Stimulated activated CD8-positive, alpha-beta memory T cell treated with anti-CD3 and anti-CD28 coated beads, Interleukin-15, amount 100 ng/mL, for 24 hours (primary cell): ENCODE results near the gene KRT12.
"Not testable (repeated sequence)": the region's sequence is repeated elsewhere in the genome, so short reads cannot be mapped to it uniquely, and the experiment has no call there.

ENCODE experiments used
- DNase-seq: peaks from one replicate; pipeline ENCODE4 v3.0.0-alpha.2; 2020; ENCODE audit warnings: low read depth

KRT12 gene

DNA sequence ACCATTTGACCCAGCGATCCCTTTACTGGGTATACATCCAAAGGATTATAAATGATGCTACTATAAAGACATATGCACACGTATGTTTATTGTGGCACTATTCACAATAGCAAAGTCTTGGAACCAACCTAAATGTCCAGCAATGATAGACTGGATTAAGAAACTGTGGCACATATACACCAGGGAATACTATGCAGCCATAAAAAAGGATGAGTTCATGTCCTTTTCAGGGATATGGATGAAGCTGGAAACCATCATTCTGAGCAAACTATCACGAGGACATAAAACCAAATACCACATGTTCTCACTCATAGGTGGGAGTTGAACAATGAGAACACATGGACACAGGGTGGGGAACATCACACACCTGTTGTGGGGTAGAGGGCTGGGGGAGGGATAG lies 52.4 kb downstream of the KRT12 start:
- DNase-seq, result not testable (repeated sequence)

DNA sequence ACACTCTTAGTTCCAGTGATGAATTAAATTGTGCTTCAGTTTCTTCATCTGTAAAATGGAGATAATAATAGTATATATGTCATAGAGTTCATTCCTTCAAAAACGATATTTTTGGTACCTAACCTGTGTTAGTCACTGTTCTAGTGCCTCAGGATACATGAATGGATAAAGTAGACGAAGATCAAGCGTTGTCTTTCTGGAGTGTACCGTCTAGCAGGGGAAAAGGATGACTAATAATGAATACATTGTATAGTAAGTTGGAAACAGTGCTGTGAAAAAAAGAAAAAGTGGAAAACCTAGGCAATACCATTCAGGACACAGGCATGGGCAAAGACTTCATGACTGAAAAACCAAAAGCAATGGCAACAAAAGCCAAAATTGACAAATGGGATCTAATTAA lies 53.2 kb downstream of the KRT12 start:
- no peak for DNase-seq

DNA sequence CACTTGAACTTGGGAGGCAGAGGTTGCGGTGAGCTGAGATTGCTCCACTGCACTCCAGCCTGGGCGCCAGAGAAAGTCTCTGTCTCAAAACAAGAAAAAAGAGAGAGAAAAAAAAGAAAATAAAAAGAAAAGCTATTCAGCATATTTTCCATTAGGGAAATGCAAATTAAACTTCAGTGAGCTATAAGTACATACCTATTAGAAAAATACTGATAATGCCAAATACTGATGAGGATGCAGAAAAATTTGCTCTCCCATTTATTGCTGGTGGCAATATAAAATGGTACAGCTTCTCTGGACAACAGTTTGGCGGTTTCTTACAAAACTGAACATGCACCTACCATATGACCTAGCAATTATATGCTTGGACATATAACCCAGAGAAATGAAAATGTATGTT lies 54.4 kb downstream of the KRT12 start:
- DNase-seq, result no peak
